CD4-positive, alpha-beta T cell treated with Interferon alpha-2 for 1 hour (primary cell): Measurements from ENCODE around the gene CCDC57.

Source experiments
- DNase-seq, 2 donors: peaks; one replicate each; pipeline ENCODE4 v3.0.0-alpha.2; 2020 to 2022

The CCDC57 gene

DNA sequence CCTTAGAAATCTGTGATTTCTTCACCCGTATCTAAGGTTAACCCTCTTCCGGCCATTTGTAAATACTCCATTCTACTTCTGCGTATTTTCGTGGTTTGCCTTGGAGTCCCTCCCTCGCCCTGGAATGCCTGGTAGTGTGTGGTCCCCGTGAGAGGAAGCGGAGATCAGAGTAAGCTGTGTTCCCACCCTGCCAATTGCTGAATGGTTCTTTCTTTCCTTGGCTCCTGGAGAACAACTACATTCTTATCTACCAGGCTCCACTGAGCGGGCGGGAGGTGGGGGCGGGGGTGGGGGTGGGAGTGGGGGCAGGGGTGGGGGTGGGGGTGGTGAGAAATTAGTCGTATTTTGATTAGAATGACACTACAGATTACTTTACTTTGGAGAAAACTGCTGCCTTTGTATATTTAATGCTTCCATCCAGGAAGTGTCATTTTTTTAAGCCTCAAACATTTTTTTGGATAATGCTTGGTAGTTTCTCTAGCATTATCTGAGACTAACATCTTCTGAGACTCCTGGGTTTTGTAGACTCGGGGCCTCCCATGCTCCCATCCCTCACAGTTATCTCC is 93.7 kb downstream of the CCDC57 start:
- no peak for DNase-seq

GRCh38 chr17:82118168-82118814 is 94.4 kb downstream of the CCDC57 start:
- DNase-seq, result no peak

- DNase-seq, result no peak
Observed at GRCh38 chr17:82117139-82118090, 95.2 kb downstream of the CCDC57 start.

DNA sequence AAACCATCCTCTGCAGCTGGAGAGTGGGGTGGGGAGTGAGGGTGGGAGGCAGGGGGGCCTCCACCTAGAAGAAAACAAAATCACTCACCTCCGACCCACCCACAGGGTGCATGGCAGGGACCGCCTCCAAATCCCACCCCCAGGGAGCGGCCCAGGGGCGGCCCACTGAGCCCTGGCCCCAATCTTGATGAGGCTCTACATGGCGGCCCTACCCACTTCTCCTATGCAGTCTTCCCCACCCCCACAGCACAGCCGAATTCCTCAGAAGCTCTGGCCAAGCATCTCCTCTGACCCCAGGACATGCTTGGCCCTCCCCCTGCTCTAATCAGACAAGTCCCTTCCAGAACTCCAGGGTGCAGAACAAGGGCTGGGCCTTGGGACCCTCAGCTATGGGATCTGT is 96.4 kb downstream of the CCDC57 start:
- no peak for DNase-seq

GRCh38 chr17:82114872-82115271 is 97.8 kb downstream of the CCDC57 start:
- DNase-seq, result no peak

- no peak for DNase-seq
Observed at GRCh38 chr17:82114447-82114846, 98.2 kb downstream of the CCDC57 start.

- no peak for DNase-seq
Observed at GRCh38 chr17:82113941-82114340, 98.7 kb downstream of the CCDC57 start.

DNA sequence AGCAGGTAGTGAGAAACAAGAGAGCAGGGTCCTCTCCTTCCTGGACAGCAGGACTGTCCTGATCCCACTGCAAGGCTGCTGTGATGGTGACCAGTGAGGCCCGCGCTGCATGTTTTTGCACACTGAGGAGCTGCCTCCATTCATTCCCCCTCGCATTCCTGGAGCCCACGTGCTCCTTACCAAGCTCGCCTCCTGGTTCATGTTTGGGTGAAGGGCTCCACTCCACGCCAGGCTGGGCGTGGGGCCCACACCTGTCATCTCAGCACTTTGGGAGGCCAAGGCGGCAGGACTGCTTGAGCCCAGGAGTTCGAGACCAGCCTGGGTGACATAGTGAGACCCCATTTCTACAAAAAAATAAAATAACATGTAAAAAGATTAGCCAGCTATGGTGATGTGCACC is 99.2 kb downstream of the CCDC57 start:
- no peak for DNase-seq

GRCh38 chr17:82112914-82113311 is 99.7 kb downstream of the CCDC57 start:
- no peak for DNase-seq

GRCh38 chr17:82112181-82112913 is 100.3 kb downstream of the CCDC57 start:
- no peak for DNase-seq

- peak in 1 of 2 donors; percentile 21 for DNase-seq
Observed at GRCh38 chr17:82110298-82110697, 102.3 kb downstream of the CCDC57 start.

- no peak for DNase-seq
Observed at GRCh38 chr17:82108961-82109475, 103.6 kb downstream of the CCDC57 start.

DNA sequence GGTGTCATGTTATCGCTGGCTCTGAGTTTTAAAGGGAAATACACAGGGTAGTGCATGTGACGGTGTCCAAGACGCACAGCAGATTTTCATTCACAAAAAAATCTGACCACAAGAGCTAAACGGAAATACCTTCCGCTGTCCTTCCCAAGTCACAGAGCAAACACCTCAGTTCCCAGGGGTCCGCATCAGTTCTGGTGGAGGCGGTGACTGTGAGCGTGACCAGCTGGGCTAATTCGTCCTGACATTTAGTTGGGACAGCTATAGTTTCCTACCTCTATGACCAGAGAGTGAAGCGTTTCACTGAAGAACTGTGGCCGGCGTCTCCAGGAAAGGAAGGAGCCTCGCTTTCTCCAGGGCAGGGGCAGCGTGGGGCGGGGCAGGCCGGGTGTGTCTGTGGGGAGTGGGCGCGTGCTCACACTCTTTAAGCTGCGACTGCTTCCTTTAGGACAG is 104.1 kb downstream of the CCDC57 start:
- DNase-seq, result no peak

- DNase-seq, result no peak
Observed at GRCh38 chr17:82108038-82108437, 104.6 kb downstream of the CCDC57 start.

- no peak for DNase-seq
Observed at GRCh38 chr17:82107341-82107860, 105.2 kb downstream of the CCDC57 start.

GRCh38 chr17:82106688-82107305 is 105.8 kb downstream of the CCDC57 start:
- DNase-seq, result no peak

DNA sequence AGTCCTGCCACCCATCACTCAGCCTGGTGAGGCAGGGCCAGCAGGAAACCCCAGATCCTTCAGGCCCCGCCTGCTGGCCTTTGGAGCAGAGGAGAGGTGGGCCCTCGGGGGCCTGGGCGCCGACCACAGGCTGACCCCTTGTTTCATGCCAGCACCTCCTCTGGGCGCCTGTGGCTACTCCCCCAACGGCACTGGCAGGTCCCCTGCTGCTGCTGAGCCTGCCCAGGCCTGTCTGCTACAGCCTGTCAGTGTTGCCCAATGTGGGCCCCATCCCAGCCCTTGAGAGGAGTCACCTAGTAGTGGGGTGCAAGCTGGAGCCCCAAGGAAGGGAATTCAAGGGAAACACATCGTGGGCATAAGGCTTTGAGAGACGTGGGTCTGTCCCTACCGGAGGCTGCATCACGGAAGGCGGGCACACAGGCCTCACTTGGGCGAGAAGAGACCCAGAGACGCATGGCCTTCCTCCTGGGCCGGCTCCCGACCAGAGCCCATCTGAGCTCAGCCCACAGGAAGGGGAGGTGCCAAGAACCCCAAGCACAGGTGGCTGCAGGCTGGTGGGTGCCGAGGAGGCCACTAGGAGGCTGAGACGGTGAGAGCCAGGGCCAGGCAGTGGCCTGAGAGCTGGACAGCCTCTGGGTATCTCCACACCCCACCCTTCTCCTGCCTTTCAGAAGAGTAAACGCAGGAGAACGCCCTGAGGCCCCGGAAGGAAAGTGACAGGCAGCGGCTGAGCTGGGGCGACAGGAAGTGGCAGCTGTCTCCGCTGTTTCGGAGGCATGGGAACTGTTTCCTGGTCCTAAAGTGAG is 106.6 kb downstream of the CCDC57 start:
- DNase-seq, result peak; percentile 61 to 69

GRCh38 chr17:82105417-82105881 is 107.2 kb downstream of the CCDC57 start:
- no peak for DNase-seq

DNA sequence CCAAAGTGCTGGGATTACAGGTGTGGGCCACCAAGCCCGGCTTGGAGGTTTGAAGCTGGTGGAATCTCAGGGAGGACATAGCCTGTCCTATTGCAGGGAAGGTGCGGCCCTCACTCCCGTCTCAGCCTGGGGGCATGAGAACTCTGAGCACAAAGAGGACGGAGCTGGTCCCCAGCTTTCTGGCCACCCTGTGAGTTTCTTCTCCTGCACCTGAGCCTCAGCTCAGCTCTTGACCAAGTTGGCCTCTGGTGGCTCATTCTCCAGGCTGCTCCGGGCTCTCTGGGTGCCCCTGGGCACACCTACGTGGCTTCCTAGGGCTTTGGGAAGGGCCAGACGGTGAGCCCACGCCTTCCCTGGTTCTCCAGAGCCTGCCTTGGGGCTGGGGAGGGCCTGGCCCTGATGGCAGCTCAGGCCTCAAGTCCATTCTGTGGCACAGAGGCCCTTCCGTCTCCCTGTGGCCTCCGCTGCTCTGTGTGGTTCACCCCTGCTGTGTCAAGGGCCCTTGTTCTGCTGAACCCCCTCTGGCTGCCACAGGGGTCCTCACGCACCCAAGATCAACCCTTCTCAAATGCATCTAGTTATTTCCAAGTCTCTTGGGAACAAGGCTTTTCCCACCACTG is 107.7 kb downstream of the CCDC57 start:
- DNase-seq, result no peak
